ENCODE results near the gene CENPP.

Gene CENPP

GRCh38 chr9:92603100-92603499 is 277.3 kb downstream of the CENPP start:
- DNase-seq, result no peak

GRCh38 chr9:92603990-92604389 is 278.2 kb downstream of the CENPP start:
- DNase-seq, result no peak

- no peak for DNase-seq
Measured at GRCh38 chr9:92605224-92605623, 279.5 kb downstream of the CENPP start.

- no peak for DNase-seq
Measured at GRCh38 chr9:92607088-92607487, 281.3 kb downstream of the CENPP start.

- no peak for DNase-seq
Measured at GRCh38 chr9:92607773-92608172, 282.0 kb downstream of the CENPP start.

GRCh38 chr9:92608241-92608908 is 282.6 kb downstream of the CENPP start:
- DNase-seq, result no peak

- DNase-seq, result no peak
Measured at GRCh38 chr9:92608909-92609445, 283.2 kb downstream of the CENPP start.

- DNase-seq, result no peak
Measured at GRCh38 chr9:92610470-92611420, 285.0 kb downstream of the CENPP start.

GRCh38 chr9:92611621-92612285 is 286.0 kb downstream of the CENPP start:
- DNase-seq, result no peak

- no peak for DNase-seq
Measured at GRCh38 chr9:92612292-92612691, 286.5 kb downstream of the CENPP start.

- no peak for DNase-seq
Measured at GRCh38 chr9:92612816-92613215, 287.1 kb downstream of the CENPP start.

GRCh38 chr9:92613268-92614122 is 287.7 kb downstream of the CENPP start:
- no peak for DNase-seq

- no peak for DNase-seq
Measured at GRCh38 chr9:92614123-92614510, 288.4 kb downstream of the CENPP start.

- no peak for DNase-seq
Measured at GRCh38 chr9:92614763-92615461, 289.2 kb downstream of the CENPP start.

- no peak for DNase-seq
Measured at GRCh38 chr9:92615790-92616189, 290.0 kb downstream of the CENPP start.

- no peak for DNase-seq
Measured at GRCh38 chr9:92616199-92616641, 290.5 kb downstream of the CENPP start.

GRCh38 chr9:92616655-92617111 is 290.9 kb downstream of the CENPP start:
- no peak for DNase-seq

- no peak for DNase-seq
Measured at GRCh38 chr9:92617195-92617813, 291.6 kb downstream of the CENPP start.

- DNase-seq, result no peak
Measured at GRCh38 chr9:92617951-92618510, 292.3 kb downstream of the CENPP start.

- no peak for DNase-seq
Measured at GRCh38 chr9:92618633-92619225, 293.0 kb downstream of the CENPP start.
